ENCODE measurements around the gene UTF1.

The UTF1 gene

DNA sequence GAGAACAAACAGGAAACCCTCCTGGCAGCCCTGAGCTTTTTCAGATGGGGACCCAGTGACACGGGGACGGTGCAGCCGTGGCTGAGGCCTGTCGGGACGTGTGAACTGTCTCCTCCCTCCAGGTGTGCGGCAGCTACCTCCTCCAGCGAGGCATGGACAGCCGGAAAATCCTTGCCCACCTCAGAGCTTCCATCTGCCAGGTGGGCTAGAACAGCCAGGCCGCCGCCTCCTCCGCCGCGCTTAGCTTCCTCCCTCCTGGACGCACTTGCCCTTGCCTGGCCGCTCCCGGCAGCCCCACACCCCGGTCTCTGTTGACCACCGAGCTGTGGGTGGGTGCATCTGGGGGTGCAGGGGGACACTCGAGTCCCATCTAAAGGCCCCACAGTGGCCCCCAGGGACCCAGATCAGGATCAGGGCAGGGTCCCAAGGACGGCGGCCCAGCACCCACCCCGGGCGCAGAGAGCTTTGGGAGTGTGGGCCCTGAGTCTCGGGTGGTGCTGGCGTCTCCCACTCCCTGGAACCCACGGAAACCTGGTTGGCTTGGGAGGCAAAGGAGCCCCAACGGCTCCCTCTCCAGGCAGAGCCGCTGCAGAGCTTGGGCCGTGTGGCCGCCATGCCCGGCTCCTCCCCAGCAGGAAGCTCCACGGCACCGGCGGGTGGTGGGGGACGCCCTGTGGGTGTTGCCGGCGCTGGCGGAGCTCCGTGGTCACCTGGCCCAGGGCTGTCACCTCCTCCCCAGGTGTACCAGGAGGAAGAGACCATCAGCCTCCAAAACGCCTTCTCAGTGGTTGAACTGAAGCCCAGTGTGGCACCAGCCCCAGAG is 32.9 kb upstream of the UTF1 start:
- DNase-seq (ENCODE audit: low read depth), result no peak

- no peak for DNase-seq (ENCODE audit: low read depth)
Measured at GRCh38 chr10:133197786-133198185, 32.2 kb upstream of the UTF1 start.

DNA sequence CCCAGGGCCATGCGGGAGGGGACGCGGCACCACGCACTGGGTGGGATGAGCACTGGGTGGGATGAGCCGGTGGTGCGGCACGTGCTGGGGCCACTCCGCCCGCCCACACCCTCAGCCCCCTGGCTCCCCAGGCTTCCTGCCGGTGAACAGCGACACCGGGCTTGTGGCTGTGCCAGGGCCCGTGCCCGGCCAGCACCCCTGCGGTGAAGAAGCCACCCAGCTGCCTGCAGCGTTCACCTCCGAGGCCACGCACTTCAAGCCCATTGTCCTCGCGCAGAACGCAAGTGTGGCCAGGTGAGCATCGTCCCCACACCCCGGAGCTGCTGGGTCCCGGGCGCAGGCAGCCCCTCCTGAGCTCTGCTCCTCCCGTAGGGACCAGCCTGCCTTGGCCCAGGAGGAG is 31.8 kb upstream of the UTF1 start:
- DNase-seq (ENCODE audit: low read depth), result no peak

DNA sequence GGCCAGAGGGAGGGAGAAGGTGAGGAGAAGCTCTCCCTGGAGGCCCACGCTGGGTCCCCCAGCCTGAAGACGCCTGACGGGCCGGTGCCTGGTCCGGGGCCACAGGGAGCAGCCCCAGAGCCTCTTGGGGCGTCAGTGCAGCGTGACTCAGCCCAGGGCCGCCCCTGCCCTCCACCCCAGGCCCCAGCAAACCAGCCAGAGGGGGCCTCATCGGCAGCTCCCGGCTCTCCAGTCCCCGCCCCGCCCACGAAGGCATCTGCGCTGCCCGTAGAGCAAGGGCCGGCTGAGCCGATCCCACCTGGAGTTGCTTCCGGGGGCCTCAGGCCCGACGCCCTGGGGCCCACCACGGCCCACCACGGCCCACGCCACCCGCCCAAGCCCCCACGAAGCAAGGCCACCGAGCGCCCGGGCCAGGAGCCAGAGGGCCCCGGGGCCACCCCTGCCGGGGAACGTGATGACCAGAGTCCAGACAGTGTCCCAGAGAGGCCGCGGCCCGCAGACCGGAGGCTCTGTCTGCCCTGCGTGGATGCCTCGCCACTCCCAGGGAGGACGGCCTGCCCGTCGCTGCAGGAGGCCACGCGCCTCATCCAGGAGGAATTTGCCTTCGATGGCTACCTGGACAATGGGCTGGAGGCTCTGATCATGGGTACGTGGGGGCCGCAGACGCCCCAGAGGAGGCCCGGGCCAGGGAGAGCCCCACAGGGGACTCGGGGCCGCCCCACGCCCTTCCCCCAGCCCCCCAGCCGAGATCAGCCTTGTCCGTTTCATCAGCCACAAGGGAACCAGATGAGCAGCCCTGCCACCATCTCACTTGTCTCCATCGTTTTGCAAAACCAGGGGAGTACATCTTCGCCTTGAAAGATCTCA is 31.2 kb upstream of the UTF1 start:
- DNase-seq (ENCODE audit: low read depth), result no peak

DNA sequence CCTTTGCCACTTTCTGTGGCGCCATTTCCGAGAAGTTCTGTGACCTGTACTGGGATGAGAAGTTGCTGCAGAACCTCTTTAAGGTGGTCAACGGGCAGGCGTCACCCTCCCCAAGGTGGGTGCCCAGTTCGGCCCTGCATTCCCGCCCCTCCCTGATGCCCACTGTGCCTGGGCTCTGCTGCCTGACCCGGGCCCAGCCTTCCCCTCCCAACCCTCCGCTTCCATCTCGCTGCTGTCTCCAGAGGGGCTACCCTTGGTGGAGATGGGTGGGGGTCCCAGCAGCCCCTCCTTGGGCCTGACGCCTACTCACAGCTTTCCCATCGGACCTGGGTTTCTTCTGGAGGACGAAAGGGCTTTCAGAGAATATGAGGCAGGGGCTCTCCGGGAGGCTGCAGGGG is 30.5 kb upstream of the UTF1 start:
- DNase-seq (ENCODE audit: low read depth), result no peak

DNA sequence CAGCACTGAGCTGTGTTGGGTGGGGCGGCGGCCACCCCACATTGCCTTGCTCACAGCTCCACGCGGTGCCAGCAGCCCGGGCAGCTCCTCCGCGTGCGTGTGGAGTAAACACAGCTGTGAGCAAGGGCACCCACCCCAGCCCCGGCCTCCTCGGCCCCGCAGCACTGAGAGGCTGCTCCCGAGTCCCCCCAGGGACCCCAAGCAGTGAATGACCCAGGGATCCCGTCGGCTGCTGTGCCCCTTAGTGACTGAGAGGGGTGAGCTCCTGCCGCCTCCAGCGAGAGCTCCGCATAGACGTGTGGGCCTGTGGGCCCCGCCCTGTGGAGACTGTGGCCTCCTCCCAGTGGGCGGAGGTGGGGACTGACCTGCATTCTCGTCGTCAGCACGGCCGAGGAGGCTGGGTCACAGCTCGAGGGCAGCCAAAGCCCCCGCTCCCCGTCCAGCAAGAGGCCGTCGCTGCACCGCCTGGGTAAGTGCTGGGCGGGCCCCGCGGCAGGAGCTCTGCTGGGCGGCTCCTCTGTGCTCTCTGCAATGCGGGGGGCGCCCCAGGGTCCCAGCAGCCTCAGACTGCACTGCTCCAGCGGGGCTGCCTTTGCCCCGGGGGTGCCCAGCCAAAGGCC is 29.9 kb upstream of the UTF1 start:
- no peak for DNase-seq (ENCODE audit: low read depth)

GRCh38 chr10:133200621-133201031 is 29.4 kb upstream of the UTF1 start:
- no peak for DNase-seq (ENCODE audit: low read depth)

GRCh38 chr10:133201151-133201947 is 28.7 kb upstream of the UTF1 start:
- no peak for DNase-seq (ENCODE audit: low read depth)

- no peak for DNase-seq (ENCODE audit: low read depth)
Measured at GRCh38 chr10:133201948-133202725, 27.9 kb upstream of the UTF1 start.

DNA sequence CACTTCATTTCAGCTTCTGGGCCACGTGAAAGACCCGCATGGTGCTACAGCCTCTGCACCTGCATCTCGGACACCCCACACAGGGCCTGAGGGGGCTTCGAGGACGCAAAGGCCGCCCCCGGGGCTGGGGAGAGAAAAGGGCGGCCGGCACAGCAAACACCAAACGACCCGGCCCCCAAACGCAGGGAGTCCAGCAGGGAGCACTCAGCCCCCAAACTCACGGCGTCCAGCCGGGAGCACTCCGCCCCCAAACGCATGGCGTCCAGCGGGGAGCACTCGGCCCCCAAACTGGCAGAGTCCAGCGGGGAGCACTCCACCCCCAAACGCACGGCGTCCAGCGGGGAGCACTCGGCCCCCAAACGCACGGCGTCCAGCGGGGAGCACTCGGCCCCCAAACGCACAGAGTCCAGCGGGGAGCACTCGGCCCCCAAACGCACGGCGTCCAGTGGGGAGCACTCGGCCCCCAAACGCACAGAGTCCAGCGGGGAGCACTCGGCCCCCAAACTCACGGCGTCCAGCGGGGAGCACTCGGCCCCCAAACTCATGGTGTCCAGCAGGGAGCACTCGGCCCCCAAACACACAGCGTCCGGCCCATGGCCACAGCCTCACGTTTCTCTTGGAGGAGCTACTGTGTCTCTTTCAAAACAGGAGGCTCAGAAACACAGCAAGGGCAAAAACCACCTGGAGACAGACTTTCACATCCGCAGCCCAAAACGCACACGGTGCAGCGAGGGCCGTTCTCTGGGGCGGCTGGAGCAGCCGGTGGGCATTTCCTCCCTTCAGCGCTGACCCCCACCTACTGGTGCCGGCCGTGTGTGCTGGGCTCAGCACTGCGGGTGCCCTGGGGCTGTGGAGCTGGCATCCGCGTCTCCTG is 27.0 kb upstream of the UTF1 start:
- DNase-seq (ENCODE audit: low read depth), result no peak

DNA sequence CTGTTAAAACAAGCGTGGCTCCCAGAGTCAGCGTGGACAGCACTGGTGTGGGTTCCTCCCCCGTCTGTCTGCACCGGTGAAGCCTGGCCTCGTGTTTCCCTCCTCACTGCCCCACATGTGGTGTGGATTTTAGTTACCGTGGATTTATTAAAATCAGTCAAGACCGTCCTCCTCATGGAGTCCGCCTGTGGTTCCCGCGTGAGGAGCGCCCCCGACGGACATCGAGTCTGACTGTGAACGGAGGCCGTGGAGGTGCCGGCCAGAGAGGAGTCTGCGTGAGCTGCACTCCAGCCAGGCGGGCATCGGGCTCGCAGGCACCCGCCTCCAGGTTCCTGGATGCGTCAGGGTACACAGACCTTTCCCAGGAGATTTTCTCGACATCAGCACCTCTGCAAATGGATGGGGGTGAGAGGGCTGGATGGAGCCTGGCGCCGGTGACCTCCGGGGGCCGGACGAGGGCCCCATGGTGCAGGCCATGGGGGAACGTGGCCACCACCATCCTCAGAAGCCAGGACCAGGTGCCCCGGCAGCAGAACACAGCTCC is 26.3 kb upstream of the UTF1 start:
- DNase-seq (ENCODE audit: low read depth), result no peak

DNA sequence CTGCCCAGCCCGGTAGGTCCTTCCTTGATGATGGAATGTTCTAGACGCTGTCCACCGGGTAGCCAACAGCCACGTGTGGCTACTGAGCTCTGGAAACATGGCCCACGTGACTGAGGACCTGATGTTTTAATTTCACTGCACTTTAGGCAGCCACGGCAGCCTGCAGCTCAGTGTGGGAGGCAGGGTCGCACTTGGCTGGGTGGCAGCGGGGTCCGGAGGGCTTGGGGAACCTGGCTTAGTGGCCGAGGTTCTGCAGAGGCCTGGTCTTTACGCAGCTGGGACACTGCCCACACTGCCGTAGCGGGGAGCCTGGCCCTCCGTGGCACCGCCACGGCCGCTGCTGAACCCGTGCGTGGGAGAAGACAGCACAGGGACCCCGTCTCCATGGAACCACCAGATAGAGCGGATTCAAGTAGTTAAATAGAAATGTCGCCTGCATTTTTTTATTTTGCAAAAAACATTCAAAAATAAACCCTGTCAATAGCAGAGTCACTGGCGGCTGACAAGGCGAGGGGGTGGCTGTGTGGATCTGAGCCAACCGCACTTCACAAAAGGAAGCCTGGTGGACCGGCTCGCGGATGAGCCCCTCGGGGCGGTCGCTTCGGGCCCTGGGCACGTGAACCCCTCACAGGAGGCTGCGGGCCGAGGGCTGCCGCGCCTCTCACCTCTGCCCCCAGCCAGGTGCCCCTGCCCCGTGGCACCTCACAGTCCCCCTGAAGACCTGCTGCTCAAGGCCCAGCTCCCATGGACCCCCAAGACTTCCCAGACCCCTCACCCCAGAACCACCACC is 25.6 kb upstream of the UTF1 start:
- DNase-seq (ENCODE audit: low read depth), result no peak

- no peak for DNase-seq (ENCODE audit: low read depth)
Measured at GRCh38 chr10:133205146-133205545, 24.9 kb upstream of the UTF1 start.

DNA sequence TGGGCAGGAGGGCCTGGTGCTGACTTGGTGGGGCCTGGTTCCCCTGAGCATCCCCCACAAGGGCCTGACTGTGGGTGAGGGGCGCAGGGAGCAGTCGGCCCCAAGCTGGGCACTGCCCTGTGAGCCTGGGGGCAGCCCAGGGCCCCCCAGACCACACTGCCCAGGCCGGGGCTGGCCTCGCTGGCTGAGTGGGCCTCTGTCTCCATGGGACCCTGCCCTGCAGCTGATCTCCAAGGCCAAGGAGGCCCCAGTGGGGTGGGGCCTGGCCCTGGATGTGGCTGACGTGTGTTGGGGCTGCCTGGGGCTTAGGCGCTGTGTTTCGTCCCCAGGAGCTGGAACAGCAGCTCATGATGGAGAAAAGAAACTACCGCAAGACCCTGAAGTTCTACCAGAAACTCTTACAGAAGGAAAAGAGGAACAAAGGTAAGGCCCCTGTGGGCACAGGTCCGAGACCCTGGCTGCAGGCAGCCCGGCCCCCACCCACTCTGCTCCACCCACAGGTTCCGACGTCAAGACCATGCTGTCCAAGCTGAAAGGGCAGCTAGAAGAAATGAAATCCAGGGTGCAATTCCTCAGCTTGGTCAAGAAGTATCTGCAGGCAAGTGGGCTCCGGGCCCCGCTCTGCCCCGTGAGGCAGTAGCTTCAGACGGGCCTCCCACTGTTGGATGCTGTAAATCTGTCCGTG is 23.5 kb upstream of the UTF1 start:
- no peak for DNase-seq (ENCODE audit: low read depth)

- no peak for DNase-seq (ENCODE audit: low read depth)
Measured at GRCh38 chr10:133207041-133207600, 22.9 kb upstream of the UTF1 start.

DNA sequence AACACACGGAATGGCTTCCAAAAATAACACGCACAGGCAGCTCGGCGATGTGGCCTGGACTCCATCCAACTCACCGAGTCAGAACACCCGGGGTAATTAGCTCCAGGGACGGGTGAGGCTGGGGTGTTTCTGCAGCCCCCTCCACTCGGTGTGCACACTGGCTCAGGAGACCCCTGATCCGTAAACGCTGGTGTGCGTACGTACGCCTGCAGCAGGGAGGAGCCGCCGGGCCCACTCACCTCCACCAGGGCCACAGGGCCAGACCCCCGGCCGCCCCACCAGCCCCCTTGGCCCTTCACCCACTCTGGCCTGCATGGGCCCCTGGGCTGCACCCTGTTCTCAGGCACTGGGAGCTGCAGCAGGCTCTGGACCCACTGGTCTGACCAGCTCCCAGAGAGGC is 22.4 kb upstream of the UTF1 start:
- DNase-seq (ENCODE audit: low read depth), result no peak

DNA sequence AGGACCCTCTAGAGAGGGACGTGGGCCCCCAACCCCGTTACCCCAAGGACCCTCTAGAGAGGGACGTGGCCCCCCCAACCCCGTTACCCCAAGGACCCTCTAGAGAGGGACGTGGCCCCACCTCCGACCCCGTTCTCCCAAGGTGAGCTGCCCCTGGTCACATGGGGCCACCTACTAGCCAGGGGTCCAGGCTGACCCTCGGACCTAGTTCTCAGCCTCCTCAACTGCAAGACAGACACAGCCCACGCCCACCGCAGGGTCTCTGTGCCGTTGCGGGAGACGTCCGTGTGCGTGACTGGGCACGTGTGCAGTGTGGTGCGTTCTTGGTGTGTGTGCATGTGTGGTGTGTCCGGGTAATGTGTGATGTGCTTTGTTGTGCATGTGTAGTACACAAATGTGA is 21.6 kb upstream of the UTF1 start:
- DNase-seq (ENCODE audit: low read depth), result no peak

GRCh38 chr10:133209117-133209516 is 20.9 kb upstream of the UTF1 start:
- DNase-seq (ENCODE audit: low read depth), result no peak
